Panc1 (cell line): ENCODE measurements around the gene ABHD14A. TPM values are rescaled to one million over a fixed set of nuclear protein-coding genes. Genes with fewer than 3 reads are reported as not detected.
"Not testable (repeated sequence)": the region's sequence is repeated elsewhere in the genome, so short reads cannot be mapped to it uniquely, and the experiment has no call there.

Source experiments
- ATAC-seq: fragments of 200-7000 bp; cut with Tn5 transposase; 2 replicates; pipeline ENCODE4 v1.9.1; 2020; ENCODE audit warnings: mild to moderate bottlenecking, moderate library complexity
- BruUV-seq: library from RNA; stranded (reverse); fragments of 400-500 nt; replicated peaks from 2 replicates; lab custom pipeline; 2021; lab: Mats Ljungman, UMichigan
- CTCF ChIA-PET: fragments of 300-600 bp; sonication (Branson Sonifier 250); formaldehyde crosslinking; loops from one replicate; lab custom pipeline; 2022; ENCODE audit warnings: antibody characterized with exemption; lab: Charles Lee
- POLR2A ChIA-PET: fragments of 300-600 bp; sonication (Branson Sonifier 250); formaldehyde crosslinking; loops from one replicate; lab custom pipeline; 2022; ENCODE audit warnings: antibody characterized with exemption; lab: Charles Lee
- DNase-seq: peaks from one replicate; pipeline ENCODE4 v3.0.0-alpha.2; 2010; ENCODE audit warnings: low read depth, low spot score
- H3K27ac ChIP-seq: 2 replicates; pipeline ENCODE4 v1.5.1; 2011; ENCODE audit warnings: mild to moderate bottlenecking, low read length, inconsistent platforms
- H3K27me3 ChIP-seq: fragments of 200-500 bp; sonication (Bioruptor generic); 2 replicates; pipeline ENCODE4 v1.6.0; 2014; ENCODE audit warnings: low read length, inconsistent platforms; ENCODE audit not compliant: control insufficient read depth, insufficient read depth
- H3K36me3 ChIP-seq: fragments of 200-500 bp; sonication (Bioruptor generic); 2 replicates; pipeline ENCODE4 v1.5.1; 2014; ENCODE audit warnings: inconsistent platforms, mild to moderate bottlenecking, low read length, moderate library complexity; ENCODE audit not compliant: control insufficient read depth, insufficient read depth
- H3K4me1 ChIP-seq: 2 replicates; pipeline ENCODE4 v1.5.1; 2011; ENCODE audit warnings: inconsistent platforms, mild to moderate bottlenecking, low read length, moderate library complexity; ENCODE audit not compliant: control insufficient read depth, insufficient read depth
- H3K4me3 ChIP-seq, 2 experiments: 2 replicates each; pipeline ENCODE4 v1.5.1; 2011 to 2012; ENCODE audit warnings: low read depth in 2 of 2, low read length in 2 of 2, mild to moderate bottlenecking in 2 of 2, inconsistent platforms in 1 of 2, moderate library complexity in 1 of 2
- H3K9me3 ChIP-seq: fragments of 200-500 bp; sonication (Bioruptor generic); 2 replicates; pipeline ENCODE4 v1.5.1; 2014; ENCODE audit warnings: low read depth, mild to moderate bottlenecking, inconsistent platforms, low read length, moderate library complexity; ENCODE audit not compliant: control insufficient read depth, insufficient read depth
- CTCF ChIP-seq: fragments of 450-650 bp; IDR thresholded peaks from 2 replicates; pipeline ENCODE4 v1.5.1; 2017; ENCODE audit warnings: mild to moderate bottlenecking
- POLR2AphosphoS5 ChIP-seq: IDR thresholded peaks from 2 replicates; pipeline ENCODE4 v1.6.1; 2012; ENCODE audit warnings: mild to moderate bottlenecking, low read depth, low read length, moderate library complexity
- REST ChIP-seq, 2 experiments: IDR thresholded peaks; 2 replicates each; pipeline ENCODE4 v1.6.1; 2011 to 2012; ENCODE audit warnings: low read depth in 2 of 2, control low read depth in 1 of 2, low read length in 1 of 2, mild to moderate bottlenecking in 1 of 2, moderate library complexity in 1 of 2; ENCODE audit not compliant: insufficient read depth in 1 of 2
- SIN3A ChIP-seq: IDR thresholded peaks from 2 replicates; pipeline ENCODE4 v1.6.1; 2012; ENCODE audit warnings: low read depth, mild to moderate bottlenecking, low read length, moderate library complexity, borderline replicate concordance; ENCODE audit not compliant: insufficient read depth
- TCF7L2 ChIP-seq: IDR thresholded peaks from 2 replicates; pipeline ENCODE4 v1.6.1; 2011; ENCODE audit warnings: mild to moderate bottlenecking, low read depth, low read length, inconsistent platforms
- in situ Hi-C: cut with HindIII; loops from 2 replicates; pipeline ENCODE4 v1.10.0; 2016; ENCODE audit warnings: low sequenced_read_pairs, low pct_unique_long_range_greater_than_20kb
- intact Hi-C: fragments of 100-400 bp; cut with micrococcal nuclease; formaldehyde crosslinking; loops from one replicate; pipeline ENCODE4 v1.10.0; 2022; ENCODE audit not compliant: unreplicated experiment
- total RNA-seq: library from RNA; stranded (reverse); gene quantifications from one replicate; pipeline ENCODE4 v1.2.1, GENCODE V29; 2021; ENCODE audit not compliant: unreplicated experiment

ABHD14A gene
- total RNA-seq, 1 experiment from 2014 or later: 11.3 TPM

GRCh38 chr3:51988286-51989146 is 13.7 kb downstream of the ABHD14A start:
- DNase-seq (no peak), ATAC-seq (no peak)
- no peak overlapping the region for H3K27ac ChIP-seq
- BruUV-seq: no TSS peak
- H3K9me3 ChIP-seq: no peaks in the 10 kb centered on the region
- no peak for TF ChIP-seq CTCF
- no peak for TF ChIP-seq POLR2AphosphoS5
- no peak for TF ChIP-seq TCF7L2
- no peak for TF ChIP-seq REST (IDR thresholded peaks at IDR 0.05; ENCODE audit: insufficient read depth in 1 of 2, low read depth in 2 of 2, low read length in 1 of 2)
- no peak for TF ChIP-seq SIN3A
- H3K36me3 ChIP-seq: no peaks in the 10 kb centered on the region
- H3K4me1 ChIP-seq: peaks cover 6% of the 10 kb centered on the region
- H3K27me3 ChIP-seq: no peaks in the 10 kb centered on the region
- intact Hi-C loops: no loop called here
- ChIA-PET POLR2A (no interaction called here), CTCF (no interaction called here)
- in situ Hi-C loops: no loop called here
- no peak overlapping the region for H3K4me3 ChIP-seq

DNA sequence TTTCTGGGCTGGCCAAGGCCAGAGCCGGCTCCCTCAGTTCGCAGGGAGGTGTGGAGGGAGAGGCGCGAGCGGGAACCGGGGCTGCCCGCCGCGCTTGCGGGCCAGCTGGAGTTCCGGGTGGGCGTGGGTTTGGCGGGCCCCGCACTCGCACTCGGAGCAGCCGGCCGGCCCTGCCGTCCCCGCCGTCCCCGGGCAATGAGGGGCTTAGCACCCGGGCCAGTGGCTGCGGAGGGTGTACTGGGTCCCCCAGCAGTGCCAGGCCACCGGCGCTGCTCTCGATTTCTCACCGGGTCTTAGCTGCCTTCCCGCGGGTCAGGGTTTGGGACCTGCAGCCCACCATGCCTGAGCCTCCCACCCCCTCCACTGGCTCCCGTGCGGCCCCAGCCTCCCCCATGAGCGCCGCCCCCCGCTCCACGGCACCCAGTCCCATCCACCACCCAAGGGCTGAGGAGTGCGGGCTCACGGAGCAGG is 15.7 kb downstream of the ABHD14A start:
- CTCF ChIA-PET, POLR2A ChIA-PET, H3K9me3 ChIP-seq, DNase-seq, ATAC-seq, H3K4me3 ChIP-seq, BruUV-seq, H3K27me3 ChIP-seq, H3K27ac ChIP-seq, intact Hi-C loops, in situ Hi-C loops: not testable (repeated sequence)
- Histone ChIP-seq H3K36me3 (peaks cover 13% of the 10 kb centered on the region), H3K4me1 (peaks cover 13% of the 10 kb centered on the region)
